WTC11 (cell line): ENCODE measurements around the gene GOLT1A.

Experiments
- CDX4 ChIP-seq: fragments of 250-450 bp; sonication (Bioruptor Pico); IDR thresholded peaks from 2 replicates; pipeline ENCODE4 v1.9.0; 2021; ENCODE audit warnings: moderate library complexity, mild to moderate bottlenecking, inconsistent platforms, borderline replicate concordance
- CTCF ChIP-seq: fragments of 200-600 bp; IDR thresholded peaks from 2 replicates; pipeline ENCODE4 v1.8.0; 2022; ENCODE audit warnings: antibody characterized with exemption
- ELF4 ChIP-seq: sonication (generic); formaldehyde crosslinking; IDR thresholded peaks from 2 replicates; pipeline ENCODE4 v1.8.1; 2022; ENCODE audit warnings: low read depth, mild to moderate bottlenecking, moderate library complexity, missing genetic modification reagents
- ETV6 ChIP-seq: sonication (generic); formaldehyde crosslinking; IDR thresholded peaks from 2 replicates; pipeline ENCODE4 v1.8.1; 2022; ENCODE audit warnings: mild to moderate bottlenecking, missing genetic modification reagents
- MAX ChIP-seq: sonication (generic); formaldehyde crosslinking; IDR thresholded peaks from 2 replicates; pipeline ENCODE4 v1.8.0; 2022; ENCODE audit warnings: mild to moderate bottlenecking, missing genetic modification reagents
- OVOL2 ChIP-seq: fragments of 250-450 bp; sonication (Bioruptor Pico); IDR thresholded peaks from 2 replicates; pipeline ENCODE4 v1.9.0; 2021; ENCODE audit warnings: mild to moderate bottlenecking, borderline replicate concordance
- TF ChIP-seq, protein P1 (sequence below): sonication (generic); formaldehyde crosslinking; IDR thresholded peaks from 2 replicates; pipeline ENCODE4 v1.8.1; 2022; ENCODE audit warnings: missing genetic modification reagents, borderline replicate concordance

GRCh38 chr1:204249736-204250427, 36.1 kb upstream of the GOLT1A start:
- TF ChIP-seq MAX (no peak), OVOL2 (no peak), ELF4 (CRISPR knock-in tag) (no peak), CTCF (no peak), CDX4 (CRISPR knock-in tag) (no peak), ETV6 (CRISPR knock-in tag) (no peak)
- TF ChIP-seq, protein P1, sequence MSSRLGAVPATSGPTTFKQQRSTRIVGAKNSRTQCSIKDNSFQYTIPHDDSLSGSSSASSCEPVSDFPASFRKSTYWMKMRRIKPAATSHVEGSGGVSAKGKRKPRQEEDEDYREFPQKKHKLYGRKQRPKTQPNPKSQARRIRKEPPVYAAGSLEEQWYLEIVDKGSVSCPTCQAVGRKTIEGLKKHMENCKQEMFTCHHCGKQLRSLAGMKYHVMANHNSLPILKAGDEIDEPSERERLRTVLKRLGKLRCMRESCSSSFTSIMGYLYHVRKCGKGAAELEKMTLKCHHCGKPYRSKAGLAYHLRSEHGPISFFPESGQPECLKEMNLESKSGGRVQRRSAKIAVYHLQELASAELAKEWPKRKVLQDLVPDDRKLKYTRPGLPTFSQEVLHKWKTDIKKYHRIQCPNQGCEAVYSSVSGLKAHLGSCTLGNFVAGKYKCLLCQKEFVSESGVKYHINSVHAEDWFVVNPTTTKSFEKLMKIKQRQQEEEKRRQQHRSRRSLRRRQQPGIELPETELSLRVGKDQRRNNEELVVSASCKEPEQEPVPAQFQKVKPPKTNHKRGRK (CRISPR knock-in tag), result no peak
